Transverse colon (tissue), 3 donors: ENCODE measurements around the gene ANKS1A.

ENCODE experiments used
- CTCF ChIP-seq, 5 experiments: fragments of 200-600 bp in 3 of 5; fragments of 450-650 bp in 2 of 5; sonication (generic) in 3 of 5; IDR thresholded peaks; 1 replicate in 2 of 5; 2 replicates in 3 of 5; pipeline ENCODE4 v1.5.1; 2016 to 2017; ENCODE audit warnings: antibody characterized with exemption in 5 of 5, inconsistent platforms in 3 of 5, mild to moderate bottlenecking in 2 of 5, moderate library complexity in 1 of 5
- POLR2A ChIP-seq: fragments of 450-650 bp; IDR thresholded peaks from one replicate; pipeline ENCODE4 v1.6.1; 2016; ENCODE audit warnings: antibody characterized with exemption, mild to moderate bottlenecking, moderate library complexity

- TF ChIP-seq CTCF (IDR thresholded peaks at IDR 0.05) (no peak), POLR2A (no peak)
Observed at GRCh38 chr6:35091346-35092083, 202.5 kb downstream of the ANKS1A start.
